PFSK-1 (cell line): ENCODE measurements around the gene PLEKHA3. TPM values are rescaled to one million over a fixed set of nuclear protein-coding genes. Genes with fewer than 3 reads are reported as not detected.

Source experiments
- FOXP2 ChIP-seq: optimal IDR thresholded peaks from 2 replicates; pipeline ENCODE3; 2011; ENCODE audit warnings: borderline replicate concordance, control low read depth, inconsistent platforms; ENCODE audit not compliant: insufficient read depth; ENCODE audit errors: extremely low read length, extremely low read depth
- POLR2AphosphoS5 ChIP-seq: IDR thresholded peaks from 2 replicates; pipeline ENCODE4 v1.6.1; 2012; ENCODE audit warnings: low read depth, mild to moderate bottlenecking, control low read depth, low read length, moderate library complexity
- SIN3A ChIP-seq: IDR thresholded peaks from 2 replicates; pipeline ENCODE4 v1.6.1; 2012; ENCODE audit warnings: mild to moderate bottlenecking, low read length, moderate library complexity, borderline replicate concordance; ENCODE audit not compliant: insufficient read depth
- TAF1 ChIP-seq: IDR thresholded peaks from 2 replicates; pipeline ENCODE4 v1.6.1; 2012; ENCODE audit warnings: low read length, control low read depth, borderline replicate concordance; ENCODE audit not compliant: insufficient read depth
- polyA plus RNA-seq: library from polyadenylated mRNA; unstranded; fragments of >200 nt; gene quantifications from one replicate; pipeline ENCODE4 v1.2.1, GENCODE V29; 2012; ENCODE audit warnings: low read depth, missing spikeins; ENCODE audit not compliant: insufficient read length
- TF ChIP-seq, protein P1 (sequence below), 2 experiments: IDR thresholded peaks; 2 replicates each; pipeline versions ENCODE4 v1.6.1 to v1.8.0; 2011 to 2012; ENCODE audit warnings: low read depth in 2 of 2, low read length in 2 of 2, control low read depth in 1 of 2, inconsistent platforms in 1 of 2, mild to moderate bottlenecking in 1 of 2, moderate library complexity in 1 of 2; ENCODE audit not compliant: insufficient read depth in 1 of 2

Gene PLEKHA3
- 11.5 TPM for polyA plus RNA-seq

DNA sequence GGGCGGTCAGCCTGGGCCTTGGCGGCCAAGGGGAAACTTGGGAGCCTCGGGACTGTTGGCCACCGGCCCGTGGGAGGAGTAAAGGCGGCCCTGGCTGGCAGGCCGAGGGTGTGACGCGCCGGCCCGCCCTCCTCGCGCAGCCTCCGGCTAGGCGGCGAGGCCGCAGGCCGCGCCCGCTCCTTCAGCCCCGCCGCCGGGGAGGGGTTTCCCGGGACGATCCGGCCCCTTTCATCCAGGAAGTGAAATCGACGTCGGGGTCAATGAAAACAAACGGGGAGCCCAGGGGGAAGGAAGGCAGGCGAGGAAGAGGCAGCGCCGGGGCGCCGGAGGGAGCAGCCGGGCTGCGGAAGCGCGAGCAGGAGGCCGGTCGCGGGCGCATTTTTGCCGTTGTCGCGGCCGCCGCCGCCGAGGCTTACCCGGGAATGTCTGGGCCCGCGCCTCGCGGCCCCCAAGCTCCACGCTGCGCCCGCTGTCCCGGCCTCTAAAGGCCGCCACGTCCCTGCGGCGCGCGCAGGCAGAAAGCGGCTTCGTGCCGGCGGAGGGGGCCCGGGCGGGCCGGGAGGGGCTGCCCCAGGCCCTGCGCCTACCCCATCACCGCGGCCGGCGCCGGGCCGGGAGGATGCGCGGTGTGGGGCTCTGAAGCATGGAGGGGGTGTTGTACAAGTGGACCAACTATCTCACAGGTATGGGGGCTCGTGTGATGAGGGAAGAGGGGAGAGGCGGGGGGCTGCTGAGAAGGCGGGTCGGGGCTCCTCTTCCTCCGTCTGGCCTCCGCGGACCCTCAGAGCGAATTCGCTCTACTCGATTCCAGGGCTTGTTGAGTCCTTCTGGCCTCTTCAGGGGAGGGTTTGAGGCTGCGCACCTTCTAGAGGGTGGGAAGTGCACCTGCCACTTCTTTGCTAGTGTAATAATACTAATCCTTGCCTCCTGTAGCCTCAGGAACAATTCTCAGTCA lies at the start of gene PLEKHA3:
PLEKHA3 (plus strand) TSS at position 231 of the 955 bp plus-strand sequence; CDS start at position 644, 413 bp downstream.
- TF ChIP-seq SIN3A (no peak), TAF1 (peak; percentile 71; the same call in 1 of the 2 replicates), FOXP2 (peak; percentile 69), POLR2AphosphoS5 (0 out of 2 replicates have a peak, but pooled peaks have one; percentile 49)
- TF ChIP-seq, protein P1, sequence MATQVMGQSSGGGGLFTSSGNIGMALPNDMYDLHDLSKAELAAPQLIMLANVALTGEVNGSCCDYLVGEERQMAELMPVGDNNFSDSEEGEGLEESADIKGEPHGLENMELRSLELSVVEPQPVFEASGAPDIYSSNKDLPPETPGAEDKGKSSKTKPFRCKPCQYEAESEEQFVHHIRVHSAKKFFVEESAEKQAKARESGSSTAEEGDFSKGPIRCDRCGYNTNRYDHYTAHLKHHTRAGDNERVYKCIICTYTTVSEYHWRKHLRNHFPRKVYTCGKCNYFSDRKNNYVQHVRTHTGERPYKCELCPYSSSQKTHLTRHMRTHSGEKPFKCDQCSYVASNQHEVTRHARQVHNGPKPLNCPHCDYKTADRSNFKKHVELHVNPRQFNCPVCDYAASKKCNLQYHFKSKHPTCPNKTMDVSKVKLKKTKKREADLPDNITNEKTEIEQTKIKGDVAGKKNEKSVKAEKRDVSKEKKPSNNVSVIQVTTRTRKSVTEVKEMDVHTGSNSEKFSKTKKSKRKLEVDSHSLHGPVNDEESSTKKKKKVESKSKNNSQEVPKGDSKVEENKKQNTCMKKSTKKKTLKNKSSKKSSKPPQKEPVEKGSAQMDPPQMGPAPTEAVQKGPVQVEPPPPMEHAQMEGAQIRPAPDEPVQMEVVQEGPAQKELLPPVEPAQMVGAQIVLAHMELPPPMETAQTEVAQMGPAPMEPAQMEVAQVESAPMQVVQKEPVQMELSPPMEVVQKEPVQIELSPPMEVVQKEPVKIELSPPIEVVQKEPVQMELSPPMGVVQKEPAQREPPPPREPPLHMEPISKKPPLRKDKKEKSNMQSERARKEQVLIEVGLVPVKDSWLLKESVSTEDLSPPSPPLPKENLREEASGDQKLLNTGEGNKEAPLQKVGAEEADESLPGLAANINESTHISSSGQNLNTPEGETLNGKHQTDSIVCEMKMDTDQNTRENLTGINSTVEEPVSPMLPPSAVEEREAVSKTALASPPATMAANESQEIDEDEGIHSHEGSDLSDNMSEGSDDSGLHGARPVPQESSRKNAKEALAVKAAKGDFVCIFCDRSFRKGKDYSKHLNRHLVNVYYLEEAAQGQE (IDR thresholded peaks at IDR 0.05; ENCODE audit: insufficient read depth in 1 of 2, low read depth in 2 of 2, low read length in 2 of 2): no peak

DNA sequence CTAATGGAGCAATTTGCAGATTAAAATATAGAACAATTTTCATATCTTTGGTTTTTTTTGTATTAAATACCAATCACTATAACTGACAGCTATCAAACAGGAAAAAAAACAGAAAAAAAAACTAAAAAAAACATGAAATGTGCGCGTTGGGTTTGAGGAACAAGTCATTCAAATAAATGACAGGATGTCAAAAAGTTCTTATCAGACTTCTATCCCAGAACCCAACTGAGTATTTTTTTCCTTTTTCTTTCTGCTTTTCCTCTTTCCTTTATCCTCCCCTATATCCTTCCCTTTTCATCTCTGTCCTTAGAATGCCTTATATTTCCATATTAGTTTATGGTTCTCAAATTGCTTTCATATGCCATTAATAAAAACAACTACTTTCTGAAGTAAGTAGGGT lies 43.6 kb upstream of the PLEKHA3 start:
- TF ChIP-seq TAF1 (no peak), FOXP2 (no peak), SIN3A (no peak), POLR2AphosphoS5 (no peak)
- TF ChIP-seq, protein P1 (IDR thresholded peaks at IDR 0.05; ENCODE audit: insufficient read depth in 1 of 2, low read depth in 2 of 2, low read length in 2 of 2): no peak

DNA sequence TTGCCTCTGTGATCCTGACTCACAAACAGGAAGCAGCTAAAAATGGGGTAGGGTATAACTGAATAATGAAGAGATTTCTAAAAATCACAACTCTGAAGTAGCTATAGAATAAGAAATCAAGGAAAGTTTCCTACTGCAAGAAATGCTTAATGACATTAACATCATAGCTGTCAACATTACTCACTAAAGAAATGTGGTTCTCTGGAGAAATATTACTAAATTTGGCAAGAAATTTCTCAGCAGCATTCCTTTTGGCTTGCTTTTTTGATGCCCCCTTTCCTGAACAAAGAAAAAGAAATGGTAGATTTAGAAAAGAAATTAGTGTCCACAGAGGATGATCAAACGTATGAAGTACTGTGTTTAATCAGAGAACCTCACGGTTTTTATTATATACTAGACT lies 38.8 kb upstream of the PLEKHA3 start:
- TF ChIP-seq FOXP2: no peak
- TF ChIP-seq TAF1: no peak
- TF ChIP-seq SIN3A: no peak
- no peak for TF ChIP-seq POLR2AphosphoS5

DNA sequence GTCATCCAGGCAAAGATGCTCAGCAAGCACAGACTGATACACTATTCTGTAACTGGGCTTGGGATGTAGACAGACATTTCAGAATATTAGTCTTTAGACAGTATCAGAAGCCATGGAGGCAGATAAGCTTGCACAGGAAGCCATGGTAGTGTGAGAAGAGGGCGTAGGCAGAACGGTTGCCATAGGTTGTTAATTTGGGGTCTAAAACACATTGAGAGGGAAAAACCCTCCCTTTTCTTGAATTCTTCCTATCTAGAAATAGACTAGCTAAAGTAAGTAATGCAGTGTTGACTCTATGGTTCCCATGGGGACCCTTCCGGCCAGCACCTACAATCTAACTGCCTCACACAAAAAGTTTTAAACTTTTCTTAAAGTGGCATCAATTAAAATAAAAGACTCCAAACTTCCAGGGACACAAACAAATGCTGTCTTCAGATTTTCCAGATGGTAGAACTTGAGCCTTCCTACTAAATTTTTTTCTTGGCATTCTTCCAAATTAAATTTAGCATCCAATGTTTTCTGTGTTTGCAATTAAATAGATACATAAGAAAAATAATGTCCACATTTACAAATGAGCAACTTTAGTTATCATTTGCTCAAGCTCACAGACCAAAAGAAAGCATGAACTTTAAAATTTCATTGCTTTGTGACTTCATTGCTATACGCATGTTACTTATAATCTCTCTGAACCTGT lies 31.1 kb upstream of the PLEKHA3 start:
- TF ChIP-seq, protein P1 (IDR thresholded peaks at IDR 0.05; ENCODE audit: insufficient read depth in 1 of 2, low read depth in 2 of 2, low read length in 2 of 2): no peak
- TF ChIP-seq TAF1: no peak

DNA sequence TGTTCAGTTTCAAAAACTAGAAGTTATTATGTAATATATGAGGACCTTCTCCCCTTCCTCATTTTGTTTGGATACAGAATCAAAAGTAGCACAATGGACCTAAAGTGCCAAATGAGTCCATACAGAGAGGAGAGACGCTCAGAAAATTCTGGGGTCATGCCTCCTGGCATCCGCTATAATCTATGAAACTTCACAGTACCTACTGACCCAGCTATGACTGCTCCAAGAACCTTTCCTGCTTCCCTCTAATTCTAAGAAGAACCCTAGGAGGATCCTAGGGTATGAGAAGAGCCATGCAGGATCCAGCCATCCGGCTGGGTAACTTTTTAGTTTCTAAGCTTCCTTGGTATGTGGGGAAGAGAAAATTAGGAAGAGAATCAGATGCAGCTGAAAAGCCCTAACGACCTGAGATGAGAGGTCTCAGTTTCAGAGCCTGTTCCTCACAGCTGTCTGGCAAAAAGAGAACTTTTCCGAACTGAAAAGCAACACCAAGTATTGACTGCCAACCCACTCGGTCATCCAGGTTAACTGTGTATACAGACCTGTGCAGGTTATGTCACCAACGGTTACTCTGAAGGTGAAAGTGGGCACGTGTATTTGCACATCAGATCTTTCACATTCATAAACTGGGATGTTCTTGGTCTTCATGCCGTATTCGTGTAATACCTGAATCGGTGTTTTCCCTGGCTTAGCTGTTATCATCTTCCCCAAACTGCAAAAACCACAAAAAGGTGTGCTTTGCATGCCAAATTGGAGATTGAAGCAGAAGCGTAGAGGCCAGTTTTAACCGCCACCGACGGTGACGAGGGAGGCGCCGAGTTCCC lies 30.3 kb upstream of the PLEKHA3 start:
- TF ChIP-seq FOXP2 (no peak), TAF1 (no peak), SIN3A (no peak), POLR2AphosphoS5 (no peak)
- TF ChIP-seq, protein P1 (IDR thresholded peaks at IDR 0.05; ENCODE audit: insufficient read depth in 1 of 2, low read depth in 2 of 2, low read length in 2 of 2): no peak
